ENCODE measurements around the gene GPR55. TPM values are rescaled to one million over a fixed set of nuclear protein-coding genes. Genes with fewer than 3 reads are reported as not detected.

GPR55 gene
- polyA plus RNA-seq, 1 donor from 2014 or later, result not detected

GRCh38 chr2:230939066-230939591 lies 14.1 kb upstream of the GPR55 start:
- H2AFZ ChIP-seq (ENCODE audit: low read depth, low read length), result no peak overlapping the region
- H3K27me3 ChIP-seq (ENCODE audit: insufficient read depth, low read depth, low read length), result no peaks in the 10 kb centered on the region
- no peaks in the 10 kb centered on the region for H4K20me1 ChIP-seq (ENCODE audit: insufficient read depth)

DNA sequence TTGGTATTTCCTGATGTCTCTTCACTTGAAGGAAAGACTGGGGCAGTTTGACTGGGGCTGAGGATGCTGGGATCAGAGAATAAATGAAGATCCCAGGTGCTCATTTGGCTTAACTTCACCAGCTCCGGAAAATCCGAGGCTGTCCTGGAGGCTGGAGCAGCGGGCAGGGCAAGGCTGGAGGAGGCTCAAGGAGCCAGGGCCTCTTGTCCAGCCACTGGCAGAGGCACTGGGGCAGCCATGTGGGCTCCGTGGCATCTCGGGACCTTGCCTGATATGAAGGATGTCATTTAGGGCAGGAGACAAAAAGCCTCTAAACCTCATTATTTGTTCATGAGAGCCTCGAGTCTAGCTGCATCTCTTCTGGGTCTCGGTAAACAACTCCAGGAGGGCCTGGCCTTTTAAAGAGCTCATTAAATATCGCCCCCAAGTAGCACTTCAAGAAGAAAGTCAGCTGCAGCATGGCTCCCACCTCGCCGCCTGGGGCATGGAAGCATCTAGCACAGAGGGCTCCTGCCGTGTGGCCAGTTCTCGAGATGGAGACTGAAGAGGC lies 13.5 kb upstream of the GPR55 start:
- Histone ChIP-seq H3K79me2 (replicated peaks; ENCODE audit: insufficient read depth, low read length) (no peaks in the 10 kb centered on the region), H2AFZ (ENCODE audit: low read depth, low read length) (no peak overlapping the region), H3F3A (ENCODE audit: insufficient read depth, low read length, poor library complexity, severe bottlenecking) (no peaks in the 10 kb centered on the region), H3K36me3 (ENCODE audit: insufficient read depth, low read length) (no peaks in the 10 kb centered on the region), H4K20me1 (ENCODE audit: insufficient read depth) (no peaks in the 10 kb centered on the region), H3K4me3 (ENCODE audit: low read length) (no peak overlapping the region), H3K4me2 (ENCODE audit: low read length) (no peak overlapping the region), H3K9me2 (ENCODE audit: insufficient read depth, low read length) (no peaks in the 10 kb centered on the region), H3K27ac (ENCODE audit: low read length) (no peak overlapping the region), H3K9ac (ENCODE audit: low read length) (no peak overlapping the region), H3K9me3 (ENCODE audit: low read length) (no peaks in the 10 kb centered on the region), H3K27me3 (ENCODE audit: insufficient read depth, low read depth, low read length) (no peaks in the 10 kb centered on the region)
- TF ChIP-seq TAF1 (IDR thresholded peaks at IDR 0.05; ENCODE audit: low read depth) (no peak), CTCF (IDR thresholded peaks at IDR 0.05; ENCODE audit: poor library complexity, severe bottlenecking) (no peak), POLR2AphosphoS5 (IDR thresholded peaks at IDR 0.05) (no peak), EZH2 (IDR thresholded peaks at IDR 0.05; ENCODE audit: borderline replicate concordance, insufficient read depth, low read length, poor library complexity, severe bottlenecking) (no peak), RAD21 (conservative IDR thresholded peaks at IDR 0.05) (no peak), EP300 (conservative IDR thresholded peaks at IDR 0.05; ENCODE audit: poor library complexity, severe bottlenecking) (no peak), SMC3 (conservative IDR thresholded peaks at IDR 0.05; ENCODE audit: poor library complexity) (no peak), MXI1 (conservative IDR thresholded peaks at IDR 0.05; ENCODE audit: poor library complexity, severe bottlenecking) (no peak)
- TF ChIP-seq, protein P1, sequence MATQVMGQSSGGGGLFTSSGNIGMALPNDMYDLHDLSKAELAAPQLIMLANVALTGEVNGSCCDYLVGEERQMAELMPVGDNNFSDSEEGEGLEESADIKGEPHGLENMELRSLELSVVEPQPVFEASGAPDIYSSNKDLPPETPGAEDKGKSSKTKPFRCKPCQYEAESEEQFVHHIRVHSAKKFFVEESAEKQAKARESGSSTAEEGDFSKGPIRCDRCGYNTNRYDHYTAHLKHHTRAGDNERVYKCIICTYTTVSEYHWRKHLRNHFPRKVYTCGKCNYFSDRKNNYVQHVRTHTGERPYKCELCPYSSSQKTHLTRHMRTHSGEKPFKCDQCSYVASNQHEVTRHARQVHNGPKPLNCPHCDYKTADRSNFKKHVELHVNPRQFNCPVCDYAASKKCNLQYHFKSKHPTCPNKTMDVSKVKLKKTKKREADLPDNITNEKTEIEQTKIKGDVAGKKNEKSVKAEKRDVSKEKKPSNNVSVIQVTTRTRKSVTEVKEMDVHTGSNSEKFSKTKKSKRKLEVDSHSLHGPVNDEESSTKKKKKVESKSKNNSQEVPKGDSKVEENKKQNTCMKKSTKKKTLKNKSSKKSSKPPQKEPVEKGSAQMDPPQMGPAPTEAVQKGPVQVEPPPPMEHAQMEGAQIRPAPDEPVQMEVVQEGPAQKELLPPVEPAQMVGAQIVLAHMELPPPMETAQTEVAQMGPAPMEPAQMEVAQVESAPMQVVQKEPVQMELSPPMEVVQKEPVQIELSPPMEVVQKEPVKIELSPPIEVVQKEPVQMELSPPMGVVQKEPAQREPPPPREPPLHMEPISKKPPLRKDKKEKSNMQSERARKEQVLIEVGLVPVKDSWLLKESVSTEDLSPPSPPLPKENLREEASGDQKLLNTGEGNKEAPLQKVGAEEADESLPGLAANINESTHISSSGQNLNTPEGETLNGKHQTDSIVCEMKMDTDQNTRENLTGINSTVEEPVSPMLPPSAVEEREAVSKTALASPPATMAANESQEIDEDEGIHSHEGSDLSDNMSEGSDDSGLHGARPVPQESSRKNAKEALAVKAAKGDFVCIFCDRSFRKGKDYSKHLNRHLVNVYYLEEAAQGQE (IDR thresholded peaks at IDR 0.05; ENCODE audit: borderline replicate concordance), result no peak

More at GRCh38 chr2:230939066-230939591, 14.1 kb upstream of the GPR55 start:
- Histone ChIP-seq H3K79me2 (replicated peaks; ENCODE audit: insufficient read depth, low read length) (no peaks in the 10 kb centered on the region), H3K9me2 (ENCODE audit: insufficient read depth, low read length) (no peaks in the 10 kb centered on the region), H3K27ac (ENCODE audit: low read length) (no peak overlapping the region), H3K4me3 (ENCODE audit: low read length) (no peak overlapping the region), H3K9me3 (ENCODE audit: low read length) (no peaks in the 10 kb centered on the region), H3K9ac (ENCODE audit: low read length) (no peak overlapping the region), H3K4me2 (ENCODE audit: low read length) (no peak overlapping the region), H3K36me3 (ENCODE audit: insufficient read depth, low read length) (no peaks in the 10 kb centered on the region), H3F3A (ENCODE audit: insufficient read depth, low read length, poor library complexity, severe bottlenecking) (no peaks in the 10 kb centered on the region)
- TF ChIP-seq EZH2 (IDR thresholded peaks at IDR 0.05; ENCODE audit: borderline replicate concordance, insufficient read depth, low read length, poor library complexity, severe bottlenecking), result no peak
- TF ChIP-seq CTCF (IDR thresholded peaks at IDR 0.05; ENCODE audit: poor library complexity, severe bottlenecking), result no peak
- TF ChIP-seq TAF1 (IDR thresholded peaks at IDR 0.05; ENCODE audit: low read depth), result no peak

Measured in neural cell (in vitro differentiated cells).